Fibroblast of mammary gland (primary cell): Measurements from ENCODE around the gene SERPINA12.

Experiments
- DNase-seq: peaks from one replicate; pipeline ENCODE4 v3.0.0-alpha.2; 2010; ENCODE audit warnings: low read depth
- H3K4me3 ChIP-seq: 2 replicates; pipeline ENCODE4 v1.5.1; 2011; ENCODE audit warnings: low read depth, mild to moderate bottlenecking, low read length, moderate library complexity; ENCODE audit not compliant: control insufficient read depth
- CTCF ChIP-seq: conservative IDR thresholded peaks from 2 replicates; pipeline ENCODE4 v1.5.1; 2011; ENCODE audit warnings: low read depth, low read length, inconsistent platforms; ENCODE audit not compliant: control insufficient read depth, insufficient read depth

Gene SERPINA12

GRCh38 chr14:94461526-94462218, 47.6 kb downstream of the SERPINA12 start:
- no peak for DNase-seq
- TF ChIP-seq CTCF, result no peak
- H3K4me3 ChIP-seq, result no peak overlapping the region

GRCh38 chr14:94460631-94461416, 48.4 kb downstream of the SERPINA12 start:
- H3K4me3 ChIP-seq, result no peak overlapping the region
- no peak for TF ChIP-seq CTCF
- DNase-seq, result no peak

GRCh38 chr14:94458558-94459205, 50.6 kb downstream of the SERPINA12 start:
- no peak overlapping the region for H3K4me3 ChIP-seq
- no peak for TF ChIP-seq CTCF
- peak; percentile 52 for DNase-seq

DNA sequence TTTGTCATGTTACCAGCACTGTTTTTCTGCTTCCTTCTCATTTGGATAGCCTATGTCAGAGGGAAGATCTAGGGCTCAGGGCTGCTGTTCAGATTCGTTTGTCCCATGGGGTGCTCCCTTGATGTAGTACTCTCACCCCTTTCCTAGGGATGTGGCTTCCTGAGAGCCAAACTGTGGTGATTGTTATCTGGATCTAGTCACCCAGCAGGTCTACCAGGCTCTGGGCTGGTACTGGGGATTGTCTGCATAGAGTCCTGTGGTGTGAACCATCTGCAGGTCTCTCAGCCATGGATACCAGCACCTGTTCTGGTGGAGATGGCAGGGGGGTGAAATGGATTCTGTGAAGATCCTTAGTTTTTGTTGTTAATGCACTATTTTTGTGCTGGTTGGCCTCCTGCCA, 51.2 kb downstream of the SERPINA12 start:
- TF ChIP-seq CTCF, result no peak
- DNase-seq, result no peak
- H3K4me3 ChIP-seq, result no peak overlapping the region

GRCh38 chr14:94455928-94456327, 53.3 kb downstream of the SERPINA12 start:
- no peak for TF ChIP-seq CTCF
- no peak for DNase-seq
- no peak overlapping the region for H3K4me3 ChIP-seq

GRCh38 chr14:94451826-94452225, 57.4 kb downstream of the SERPINA12 start:
- H3K4me3 ChIP-seq, result no peak overlapping the region
- DNase-seq, result no peak
- no peak for TF ChIP-seq CTCF
